Endodermal cell (in vitro differentiated cells): ENCODE data around the gene EIF4G3. TPM values are rescaled to one million over a fixed set of nuclear protein-coding genes. Genes with fewer than 3 reads are reported as not detected.
A peak's percentile ranks its signal among the peaks of the same experiment; 100 is the strongest.

Source experiments
- DNase-seq: peaks from one replicate; pipeline ENCODE4 v3.0.0-alpha.2; 2017
- H3K27ac ChIP-seq: 2 replicates; pipeline ENCODE4 v1.5.1; 2013; ENCODE audit warnings: mild to moderate bottlenecking, low read depth, low read length, moderate library complexity
- H3K27me3 ChIP-seq: 2 replicates; pipeline ENCODE4 v1.6.1; 2013; ENCODE audit warnings: mild to moderate bottlenecking, low read length, moderate library complexity; ENCODE audit not compliant: insufficient read depth, control insufficient read depth, poor library complexity, severe bottlenecking
- H3K36me3 ChIP-seq: 2 replicates; pipeline ENCODE4 v1.7.0; 2013; ENCODE audit warnings: mild to moderate bottlenecking, low read length, moderate library complexity; ENCODE audit not compliant: control insufficient read depth, insufficient read depth
- H3K4me1 ChIP-seq: one replicate; pipeline ENCODE4 v1.7.0; 2013; ENCODE audit warnings: low read length; ENCODE audit not compliant: control insufficient read depth, insufficient read depth
- H3K4me3 ChIP-seq: 2 replicates; pipeline ENCODE4 v1.5.1; 2013; ENCODE audit warnings: mild to moderate bottlenecking, low read length, moderate library complexity
- H3K9ac ChIP-seq: 2 replicates; pipeline ENCODE4 v1.6.1; 2013; ENCODE audit warnings: mild to moderate bottlenecking, low read length, moderate library complexity; ENCODE audit not compliant: poor library complexity, severe bottlenecking; ENCODE audit errors: extremely low read depth
- H3K9me3 ChIP-seq: 2 replicates; pipeline ENCODE4 v1.6.1; 2013; ENCODE audit warnings: mild to moderate bottlenecking, low read length, moderate library complexity; ENCODE audit not compliant: control insufficient read depth
- H3K27ac Mint-ChIP-seq: 2 replicates; pipeline ENCODE4 v1.8.0; 2020; ENCODE audit warnings: mixed read lengths
- H3K27me3 Mint-ChIP-seq: 2 replicates; pipeline ENCODE4 v1.8.0; 2021; ENCODE audit warnings: mild to moderate bottlenecking, mixed read lengths; ENCODE audit not compliant: insufficient read depth
- H3K36me3 Mint-ChIP-seq: 2 replicates; pipeline ENCODE4 v1.8.0; 2020; ENCODE audit warnings: low read depth, mixed read lengths
- H3K4me1 Mint-ChIP-seq: 2 replicates; pipeline ENCODE4 v1.8.0; 2020; ENCODE audit warnings: mixed read lengths
- H3K4me3 Mint-ChIP-seq: 2 replicates; pipeline ENCODE4 v1.8.0; 2020; ENCODE audit warnings: mild to moderate bottlenecking, moderate library complexity, mixed read lengths
- H3K9me3 Mint-ChIP-seq: 2 replicates; pipeline ENCODE4 v1.8.0; 2020; ENCODE audit warnings: mild to moderate bottlenecking, mixed read lengths
- WGBS, 2 experiments: methylation state at CpG; one replicate each; pipeline versions ENCODE4 v1.1.5 to v1.1.7; 2013; ENCODE audit warnings: missing lambda C conversion rate in 2 of 2, mixed read lengths in 1 of 2; ENCODE audit not compliant: insufficient coverage in 1 of 2, insufficient read length in 1 of 2; 5-methylcytosine and 5-hydroxymethylcytosine counted together
- total RNA-seq, 2 donors: library from RNA; stranded (reverse); fragmentation: NEBNext Ultra II Directional in 1 of 2; extraction: Animal tissue kit (Norgen Biotek cat#: 25700) in 1 of 2; gene quantifications; 2 replicates in 1 of 2; 3 replicates in 1 of 2; pipeline ENCODE4 v1.2.1, GENCODE V29; 2021
- TF ChIP-seq, protein P1 (sequence below): fragments of 200-600 bp; sonication (generic); conservative IDR thresholded peaks from 2 replicates; pipeline ENCODE4 v1.5.0; 2021; ENCODE audit warnings: antibody characterized with exemption, mild to moderate bottlenecking

EIF4G3 gene
- total RNA-seq, 2 donors from 2014 or later, result 101 to 103 TPM

DNA sequence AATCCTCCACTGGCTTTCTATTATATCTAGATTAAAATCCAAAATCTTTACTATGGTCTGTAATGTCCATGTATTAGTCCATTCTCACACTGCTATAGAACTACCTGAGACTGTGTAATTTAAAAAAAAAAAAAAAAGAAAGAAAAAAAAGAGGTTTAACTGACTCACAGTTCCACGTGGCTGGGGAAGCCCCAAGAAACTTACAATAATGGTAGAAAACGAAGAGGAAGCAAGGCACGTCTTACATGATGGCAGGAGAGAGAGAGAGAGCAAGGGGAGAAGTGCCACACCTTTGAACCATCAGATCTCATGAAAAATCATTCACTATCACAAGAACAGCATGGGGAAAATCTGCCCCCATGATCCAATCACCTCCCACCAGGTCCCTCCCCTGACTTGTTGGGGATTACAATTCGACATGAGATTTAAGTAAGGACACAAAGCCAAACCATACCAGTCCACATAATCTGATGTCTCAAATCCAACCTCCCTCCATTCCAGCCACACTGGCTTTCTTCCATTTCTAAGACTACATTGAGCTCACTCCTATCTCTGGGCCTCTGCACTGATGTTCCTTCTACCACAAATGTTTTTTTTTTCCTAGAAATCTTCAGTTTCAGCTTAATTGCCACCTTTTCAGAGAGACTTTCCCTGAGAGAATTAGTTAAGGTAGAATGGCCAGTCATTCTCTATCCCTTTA, 92.4 kb downstream of the EIF4G3 start:
- H3K4me3 Mint-ChIP-seq, result no peak overlapping the region
- H3K9me3 Mint-ChIP-seq, result no peaks in the 10 kb centered on the region
- peaks cover 10% of the 10 kb centered on the region for H3K4me1 Mint-ChIP-seq
- Histone ChIP-seq H3K36me3 (peaks cover 37% of the 10 kb centered on the region), H3K4me1 (no peaks in the 10 kb centered on the region), H3K4me3 (no peak overlapping the region), H3K27me3 (no peaks in the 10 kb centered on the region), H3K9me3 (no peaks in the 10 kb centered on the region), H3K9ac (no peak overlapping the region), H3K27ac (no peak overlapping the region)
- TF ChIP-seq, protein P1, sequence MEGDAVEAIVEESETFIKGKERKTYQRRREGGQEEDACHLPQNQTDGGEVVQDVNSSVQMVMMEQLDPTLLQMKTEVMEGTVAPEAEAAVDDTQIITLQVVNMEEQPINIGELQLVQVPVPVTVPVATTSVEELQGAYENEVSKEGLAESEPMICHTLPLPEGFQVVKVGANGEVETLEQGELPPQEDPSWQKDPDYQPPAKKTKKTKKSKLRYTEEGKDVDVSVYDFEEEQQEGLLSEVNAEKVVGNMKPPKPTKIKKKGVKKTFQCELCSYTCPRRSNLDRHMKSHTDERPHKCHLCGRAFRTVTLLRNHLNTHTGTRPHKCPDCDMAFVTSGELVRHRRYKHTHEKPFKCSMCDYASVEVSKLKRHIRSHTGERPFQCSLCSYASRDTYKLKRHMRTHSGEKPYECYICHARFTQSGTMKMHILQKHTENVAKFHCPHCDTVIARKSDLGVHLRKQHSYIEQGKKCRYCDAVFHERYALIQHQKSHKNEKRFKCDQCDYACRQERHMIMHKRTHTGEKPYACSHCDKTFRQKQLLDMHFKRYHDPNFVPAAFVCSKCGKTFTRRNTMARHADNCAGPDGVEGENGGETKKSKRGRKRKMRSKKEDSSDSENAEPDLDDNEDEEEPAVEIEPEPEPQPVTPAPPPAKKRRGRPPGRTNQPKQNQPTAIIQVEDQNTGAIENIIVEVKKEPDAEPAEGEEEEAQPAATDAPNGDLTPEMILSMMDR, result no peak
- peaks cover 48% of the 10 kb centered on the region for H3K36me3 Mint-ChIP-seq
- no peaks in the 10 kb centered on the region for H3K27me3 Mint-ChIP-seq
- WGBS, 2 experiments, result 85 to 100% methylated on average over 2 to 4 of the region's 4 CpGs
- DNase-seq, result no peak
- H3K27ac Mint-ChIP-seq, result peak overlapping the region; percentile 60

DNA sequence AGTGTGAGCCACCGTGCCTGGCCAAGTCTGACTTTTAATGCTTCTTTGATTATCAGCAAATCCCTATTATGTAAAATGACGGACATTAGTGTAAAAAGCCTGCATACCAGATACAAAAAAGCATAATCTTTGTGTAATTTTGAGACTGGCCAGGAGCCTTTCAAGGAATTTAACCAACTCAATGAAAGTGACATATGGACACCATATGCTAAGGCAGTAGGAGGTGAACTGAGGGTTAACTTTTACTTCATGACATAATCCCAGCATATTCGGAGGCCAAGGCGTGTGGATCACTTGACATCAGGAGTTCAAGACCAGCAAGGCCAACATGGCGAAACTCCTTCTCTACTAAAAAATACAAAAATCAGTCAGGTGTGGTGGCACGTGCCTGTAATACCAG, 94.6 kb downstream of the EIF4G3 start:
- H3K9me3 ChIP-seq, result no peaks in the 10 kb centered on the region
- H3K9ac ChIP-seq, result no peak overlapping the region
- no peak overlapping the region for H3K4me3 Mint-ChIP-seq
- no peak for DNase-seq
- peaks cover 43% of the 10 kb centered on the region for H3K36me3 Mint-ChIP-seq
- H3K36me3 ChIP-seq, result peaks cover 32% of the 10 kb centered on the region
- no peaks in the 10 kb centered on the region for H3K4me1 ChIP-seq
- no peaks in the 10 kb centered on the region for H3K9me3 Mint-ChIP-seq
- H3K27me3 ChIP-seq, result no peaks in the 10 kb centered on the region
- H3K27ac Mint-ChIP-seq, result peak overlapping the region; percentile 76
- TF ChIP-seq, protein P1, result no peak
- no peak overlapping the region for H3K4me3 ChIP-seq
- WGBS, 2 experiments, result 97 to 100% methylated on average over 5 to 6 of the region's 6 CpGs
- peaks cover 10% of the 10 kb centered on the region for H3K4me1 Mint-ChIP-seq
- H3K27me3 Mint-ChIP-seq, result no peaks in the 10 kb centered on the region
- no peak overlapping the region for H3K27ac ChIP-seq

DNA sequence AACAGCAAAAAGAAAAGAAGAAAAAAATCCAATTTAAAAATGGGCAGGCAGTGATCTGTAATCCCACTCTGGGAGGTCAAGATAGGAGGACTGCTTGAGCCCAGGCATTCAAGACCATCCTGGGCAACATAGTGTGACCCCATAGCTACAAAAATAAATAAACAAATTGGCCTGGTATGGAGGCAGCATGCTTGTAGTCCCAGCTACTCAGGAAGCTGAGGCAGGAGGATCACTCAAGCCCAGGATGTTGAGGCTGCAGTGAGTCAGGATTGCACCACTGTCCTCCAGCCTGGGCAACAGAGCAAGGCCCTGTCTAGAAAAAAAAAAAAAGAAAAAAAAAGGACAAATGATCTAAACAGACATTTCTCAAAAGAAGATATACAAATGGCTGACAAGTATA, 99.6 kb downstream of the EIF4G3 start:
- H3K36me3 ChIP-seq, result peaks cover 23% of the 10 kb centered on the region
- H3K4me3 ChIP-seq, result no peak overlapping the region
- TF ChIP-seq, protein P1, result no peak
- H3K36me3 Mint-ChIP-seq, result peaks cover 35% of the 10 kb centered on the region
- no peak overlapping the region for H3K27ac Mint-ChIP-seq
- H3K9me3 ChIP-seq, result no peaks in the 10 kb centered on the region
- no peaks in the 10 kb centered on the region for H3K27me3 ChIP-seq
- H3K4me3 Mint-ChIP-seq, result no peak overlapping the region
- no peaks in the 10 kb centered on the region for H3K27me3 Mint-ChIP-seq
- H3K4me1 ChIP-seq, result no peaks in the 10 kb centered on the region
- no peak overlapping the region for H3K27ac ChIP-seq
- no peak overlapping the region for H3K9ac ChIP-seq
- no peaks in the 10 kb centered on the region for H3K9me3 Mint-ChIP-seq
- DNase-seq, result no peak
- no peaks in the 10 kb centered on the region for H3K4me1 Mint-ChIP-seq
